ENCODE data around the gene CCIN. TPM values are rescaled to one million over a fixed set of nuclear protein-coding genes. Genes with fewer than 3 reads are reported as not detected.

The CCIN gene
- polyA plus RNA-seq, 1 of the 3 experiments (the other 2 are of a cell fraction) = 0.54 TPM

GRCh38 chr9:36170531-36170930, 1.3 kb downstream of the CCIN start:
- Histone ChIP-seq H4K20me1 (ENCODE audit: insufficient read depth) (no peaks in the 10 kb centered on the region), H3K4me3 (ENCODE audit: low read depth in 2 of 2, low read length in 1 of 2) (no peak overlapping the region), H3K9me3 (no peaks in the 10 kb centered on the region), H3K4me2 (no peak overlapping the region), H3K9me2 (no peaks in the 10 kb centered on the region), H3K27ac (ENCODE audit: low read depth in 2 of 2, low read length in 1 of 2) (no peak overlapping the region), H2AFZ (ENCODE audit: low read depth) (no peak overlapping the region), H3K9ac (no peak overlapping the region), H3K4me1 (ENCODE audit: control insufficient read depth in 1 of 2, insufficient read depth in 2 of 2, low read depth in 1 of 2, low read length in 1 of 2) (peaks cover 2 to 3% of the 10 kb centered on the region in 2 experiments; a peak in 3 of 4 replicates), H3K27me3 (ENCODE audit: insufficient read depth) (no peaks in the 10 kb centered on the region), H3K79me2 (ENCODE audit: insufficient read depth) (no peaks in the 10 kb centered on the region), H3F3A (replicated peaks; ENCODE audit: insufficient read depth) (no peaks in the 10 kb centered on the region), H3K36me3 (replicated peaks in 1 of 2; ENCODE audit: control insufficient read depth in 1 of 2, insufficient read depth in 2 of 2, low read length in 1 of 2) (no peaks in the 10 kb centered on the region)
- TF ChIP-seq JUND (IDR thresholded peaks at IDR 0.05) (no peak), FOXM1 (IDR thresholded peaks at IDR 0.05; ENCODE audit: low read depth) (no peak), FOSL2 (IDR thresholded peaks at IDR 0.05; ENCODE audit: borderline replicate concordance, low read depth) (no peak), ELF1 (IDR thresholded peaks at IDR 0.05) (no peak), SIN3A (IDR thresholded peaks at IDR 0.05; ENCODE audit: borderline replicate concordance, low read depth, low read length) (no peak), TEAD4 (IDR thresholded peaks at IDR 0.05; ENCODE audit: borderline replicate concordance, insufficient read depth) (no peak), USF2 (IDR thresholded peaks at IDR 0.05; ENCODE audit: borderline replicate concordance, low read depth, low read length) (no peak), MAX (IDR thresholded peaks at IDR 0.05; ENCODE audit: low read depth) (no peak), RXRA (IDR thresholded peaks at IDR 0.05; ENCODE audit: borderline replicate concordance, low read depth) (no peak), FOXJ3 (CRISPR knock-in tag; IDR thresholded peaks at IDR 0.05) (no peak), MEF2A (IDR thresholded peaks at IDR 0.05; ENCODE audit: borderline replicate concordance, low read depth) (no peak), EZH2phosphoT487 (IDR thresholded peaks at IDR 0.05; ENCODE audit: borderline replicate concordance, low read depth) (no peak), NRF1 (IDR thresholded peaks at IDR 0.05; ENCODE audit: low read depth, low read length) (no peak), EP300 (IDR thresholded peaks at IDR 0.05; ENCODE audit: borderline replicate concordance in 1 of 2, low read depth in 1 of 2, low read length in 1 of 2) (no peak), PBX3 (IDR thresholded peaks at IDR 0.05) (no peak), RCOR1 (IDR thresholded peaks at IDR 0.05; ENCODE audit: low read length) (no peak)
- 83% methylated on average over 13 of the region's 13 CpGs for WGBS (ENCODE audit: low lambda C conversion rate)
- DNase-seq = no peak
- ChIA-PET POLR2A (no interaction called here), CTCF (interaction anchor here (1.0 to 8.8 kb wide), 4 partner anchors 20 to 95 kb away, joined by 3 to 167 read pairs (median 62); partner anchors contain the start of genes CLTA and GLIPR2)

DNA sequence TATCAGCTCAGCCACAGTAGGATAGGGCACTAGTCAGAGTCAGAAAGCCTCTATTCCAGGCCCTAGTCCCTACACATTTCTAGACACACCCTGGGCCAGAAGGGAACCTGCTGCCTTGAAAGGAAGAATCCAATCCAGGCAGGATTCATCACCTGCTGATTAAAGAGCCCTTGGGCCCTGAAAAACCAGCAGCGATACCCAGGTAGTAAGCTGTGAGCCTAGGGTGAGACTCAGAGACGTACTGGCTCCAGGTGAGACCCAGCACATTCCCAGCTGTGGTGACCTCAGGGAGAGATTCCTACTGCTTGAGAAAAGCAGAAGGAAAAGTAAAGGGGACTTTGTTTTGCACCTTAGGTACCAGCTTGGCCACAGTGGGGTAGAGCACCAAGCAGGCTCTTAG, 4.7 kb downstream of the CCIN start:
- DNase-seq = no peak
- WGBS (ENCODE audit: low lambda C conversion rate) = 100% methylated on average over 2 of the region's 2 CpGs
- Histone ChIP-seq H3K27me3 (ENCODE audit: insufficient read depth) (no peaks in the 10 kb centered on the region), H3K27ac (ENCODE audit: low read depth in 2 of 2, low read length in 1 of 2) (no peak overlapping the region), H3K4me2 (no peak overlapping the region), H3K36me3 (replicated peaks in 1 of 2; ENCODE audit: control insufficient read depth in 1 of 2, insufficient read depth in 2 of 2, low read length in 1 of 2) (no peaks in the 10 kb centered on the region), H3K4me3 (ENCODE audit: low read depth in 2 of 2, low read length in 1 of 2) (no peak overlapping the region), H3F3A (replicated peaks; ENCODE audit: insufficient read depth) (no peaks in the 10 kb centered on the region), H3K9ac (no peak overlapping the region), H3K4me1 (ENCODE audit: control insufficient read depth in 1 of 2, insufficient read depth in 2 of 2, low read depth in 1 of 2, low read length in 1 of 2) (no peaks in the 10 kb centered on the region), H2AFZ (ENCODE audit: low read depth) (no peak overlapping the region), H4K20me1 (ENCODE audit: insufficient read depth) (no peaks in the 10 kb centered on the region), H3K9me2 (no peaks in the 10 kb centered on the region), H3K9me3 (no peaks in the 10 kb centered on the region), H3K79me2 (ENCODE audit: insufficient read depth) (no peaks in the 10 kb centered on the region)
- ChIA-PET POLR2A (interaction anchor here (1.0 kb wide), 1 partner anchor 17 kb away, joined by 3 read pairs; the partner anchor contains the start of gene CLTA), CTCF (interaction anchor here (1.1 to 1.7 kb wide), 2 partner anchors 33 to 139 kb away, joined by 3 to 4 read pairs; no protein-coding TSS in a partner anchor)
- no peak for TF ChIP-seq RFX5 (IDR thresholded peaks at IDR 0.05; ENCODE audit: low read length)
- no peak for TF ChIP-seq TEAD4 (IDR thresholded peaks at IDR 0.05; ENCODE audit: borderline replicate concordance, insufficient read depth)
- TF ChIP-seq, protein P1, sequence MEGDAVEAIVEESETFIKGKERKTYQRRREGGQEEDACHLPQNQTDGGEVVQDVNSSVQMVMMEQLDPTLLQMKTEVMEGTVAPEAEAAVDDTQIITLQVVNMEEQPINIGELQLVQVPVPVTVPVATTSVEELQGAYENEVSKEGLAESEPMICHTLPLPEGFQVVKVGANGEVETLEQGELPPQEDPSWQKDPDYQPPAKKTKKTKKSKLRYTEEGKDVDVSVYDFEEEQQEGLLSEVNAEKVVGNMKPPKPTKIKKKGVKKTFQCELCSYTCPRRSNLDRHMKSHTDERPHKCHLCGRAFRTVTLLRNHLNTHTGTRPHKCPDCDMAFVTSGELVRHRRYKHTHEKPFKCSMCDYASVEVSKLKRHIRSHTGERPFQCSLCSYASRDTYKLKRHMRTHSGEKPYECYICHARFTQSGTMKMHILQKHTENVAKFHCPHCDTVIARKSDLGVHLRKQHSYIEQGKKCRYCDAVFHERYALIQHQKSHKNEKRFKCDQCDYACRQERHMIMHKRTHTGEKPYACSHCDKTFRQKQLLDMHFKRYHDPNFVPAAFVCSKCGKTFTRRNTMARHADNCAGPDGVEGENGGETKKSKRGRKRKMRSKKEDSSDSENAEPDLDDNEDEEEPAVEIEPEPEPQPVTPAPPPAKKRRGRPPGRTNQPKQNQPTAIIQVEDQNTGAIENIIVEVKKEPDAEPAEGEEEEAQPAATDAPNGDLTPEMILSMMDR (IDR thresholded peaks at IDR 0.05) = no peak
- TF ChIP-seq RAD21 (IDR thresholded peaks at IDR 0.05; ENCODE audit: low read length) = no peak
- no peak for TF ChIP-seq SMC3 (IDR thresholded peaks at IDR 0.05; ENCODE audit: low read depth, low read length)
- TF ChIP-seq TCF12 (IDR thresholded peaks at IDR 0.05) = no peak
- TF ChIP-seq YY1 (IDR thresholded peaks at IDR 0.05; ENCODE audit: low read depth) = no peak
- TF ChIP-seq RXRA (IDR thresholded peaks at IDR 0.05; ENCODE audit: borderline replicate concordance, low read depth) = no peak
- no peak for TF ChIP-seq NRF1 (IDR thresholded peaks at IDR 0.05; ENCODE audit: low read depth, low read length)
- no peak for TF ChIP-seq USF2 (IDR thresholded peaks at IDR 0.05; ENCODE audit: borderline replicate concordance, low read depth, low read length)
- TF ChIP-seq NFIC (IDR thresholded peaks at IDR 0.05; ENCODE audit: borderline replicate concordance) = no peak
- TF ChIP-seq FOXM1 (IDR thresholded peaks at IDR 0.05; ENCODE audit: low read depth) = no peak
- no peak for TF ChIP-seq TAF1 (IDR thresholded peaks at IDR 0.05; ENCODE audit: borderline replicate concordance, low read depth, low read length)
- TF ChIP-seq EP300 (IDR thresholded peaks at IDR 0.05; ENCODE audit: borderline replicate concordance in 1 of 2, low read depth in 1 of 2, low read length in 1 of 2) = no peak
- TF ChIP-seq JUND (IDR thresholded peaks at IDR 0.05) = no peak
- no peak for TF ChIP-seq FOXJ3 (CRISPR knock-in tag; IDR thresholded peaks at IDR 0.05)

Data from SK-N-SH (cell line).